ENCODE measurements around the gene WDR53.
"Not testable (repeated sequence)": the region's sequence is repeated elsewhere in the genome, so short reads cannot be mapped to it uniquely, and the experiment has no call there.

Gene WDR53

GRCh38 chr3:196568246-196569002, at the start of gene WDR53, which contains the start of gene FBXO45:
Gene WDR53, minus strand, starts transcription at chr3:196568554. Its CDS starts 7,079 bp downstream, at chr3:196561475.
Gene FBXO45, plus strand, starts transcription at chr3:196568660. Its CDS starts 325 bp downstream, at chr3:196568985.
- Histone ChIP-seq H3K9me3 (ENCODE audit: severe bottlenecking) (no peaks in the 10 kb centered on the region), H3K36me3 (ENCODE audit: low read depth) (peaks cover 22% of the 10 kb centered on the region), H3K4me1 (ENCODE audit: insufficient read depth, poor library complexity, severe bottlenecking) (peaks cover 26% of the 10 kb centered on the region), H3K4me3 (ENCODE audit: severe bottlenecking) (peak within 1 kb of the TSS; percentile 96), H3K27ac (ENCODE audit: poor library complexity, severe bottlenecking) (peak within 1 kb of the TSS; percentile 66), H3K27me3 (ENCODE audit: insufficient read depth, poor library complexity, severe bottlenecking) (no peaks in the 10 kb centered on the region)
- no peak for TF ChIP-seq CTCF (IDR thresholded peaks at IDR 0.05; ENCODE audit: poor library complexity, severe bottlenecking)
- peak; percentile 94 for DNase-seq (ENCODE audit: low spot score)
- ATAC-seq (ENCODE audit: low read depth): peak; percentile 89

- no peak for ATAC-seq (ENCODE audit: low read depth)
- Histone ChIP-seq H3K9me3 (ENCODE audit: severe bottlenecking) (no peaks in the 10 kb centered on the region), H3K4me3 (ENCODE audit: severe bottlenecking) (no peak overlapping the region), H3K36me3 (ENCODE audit: low read depth) (no peaks in the 10 kb centered on the region), H3K27ac (ENCODE audit: poor library complexity, severe bottlenecking) (no peak overlapping the region), H3K27me3 (ENCODE audit: insufficient read depth, poor library complexity, severe bottlenecking) (no peaks in the 10 kb centered on the region), H3K4me1 (ENCODE audit: insufficient read depth, poor library complexity, severe bottlenecking) (peaks cover 8% of the 10 kb centered on the region)
- no peak for TF ChIP-seq CTCF (IDR thresholded peaks at IDR 0.05; ENCODE audit: poor library complexity, severe bottlenecking)
- no peak for DNase-seq (ENCODE audit: low spot score)
Observed at GRCh38 chr3:196617256-196617655, 48.9 kb upstream of the WDR53 start.

GRCh38 chr3:196615234-196615633, 46.9 kb upstream of the WDR53 start:
- ATAC-seq (ENCODE audit: low read depth); H3K9me3 ChIP-seq (ENCODE audit: severe bottlenecking); H3K4me3 ChIP-seq (ENCODE audit: severe bottlenecking); DNase-seq (ENCODE audit: low spot score); H3K4me1 ChIP-seq (ENCODE audit: insufficient read depth, poor library complexity, severe bottlenecking); H3K27ac ChIP-seq (ENCODE audit: poor library complexity, severe bottlenecking); H3K36me3 ChIP-seq (ENCODE audit: low read depth); H3K27me3 ChIP-seq (ENCODE audit: insufficient read depth, poor library complexity, severe bottlenecking): not testable (repeated sequence)

- H3K4me3 ChIP-seq (ENCODE audit: severe bottlenecking): no peak overlapping the region
- no peaks in the 10 kb centered on the region for H3K9me3 ChIP-seq (ENCODE audit: severe bottlenecking)
- no peaks in the 10 kb centered on the region for H3K36me3 ChIP-seq (ENCODE audit: low read depth)
- H3K27ac ChIP-seq (ENCODE audit: poor library complexity, severe bottlenecking): peak overlapping the region; percentile 23
- TF ChIP-seq CTCF (IDR thresholded peaks at IDR 0.05; ENCODE audit: poor library complexity, severe bottlenecking): no peak
- DNase-seq (ENCODE audit: low spot score): no peak
- H3K27me3 ChIP-seq (ENCODE audit: insufficient read depth, poor library complexity, severe bottlenecking): no peaks in the 10 kb centered on the region
- ATAC-seq (ENCODE audit: low read depth): no peak
- peaks cover 9% of the 10 kb centered on the region for H3K4me1 ChIP-seq (ENCODE audit: insufficient read depth, poor library complexity, severe bottlenecking)
Observed at GRCh38 chr3:196611761-196612483, 43.6 kb upstream of the WDR53 start.

- TF ChIP-seq CTCF (IDR thresholded peaks at IDR 0.05; ENCODE audit: poor library complexity, severe bottlenecking): no peak
- no peaks in the 10 kb centered on the region for H3K36me3 ChIP-seq (ENCODE audit: low read depth)
- ATAC-seq (ENCODE audit: low read depth) (no peak), DNase-seq (ENCODE audit: low spot score) (no peak)
- no peaks in the 10 kb centered on the region for H3K27me3 ChIP-seq (ENCODE audit: insufficient read depth, poor library complexity, severe bottlenecking)
- H3K27ac ChIP-seq (ENCODE audit: poor library complexity, severe bottlenecking): no peak overlapping the region
- H3K4me1 ChIP-seq (ENCODE audit: insufficient read depth, poor library complexity, severe bottlenecking): peaks cover 9% of the 10 kb centered on the region
- H3K9me3 ChIP-seq (ENCODE audit: severe bottlenecking): no peaks in the 10 kb centered on the region
- H3K4me3 ChIP-seq (ENCODE audit: severe bottlenecking): no peak overlapping the region
Observed at GRCh38 chr3:196609805-196610515, 41.6 kb upstream of the WDR53 start.
